Endothelial cell of umbilical vein (primary cell): ENCODE measurements around the gene PIGB. TPM values are rescaled to one million over a fixed set of nuclear protein-coding genes. Genes with fewer than 3 reads are reported as not detected.
A peak's percentile ranks its signal among the peaks of the same experiment; 100 is the strongest.

ENCODE experiments used
- BruUV-seq: library from RNA; stranded (reverse); fragments of 400-500 nt; replicated peaks from 2 replicates; lab custom pipeline; 2021; lab: Mats Ljungman, UMichigan
- CTCF ChIA-PET: fragments of 300-600, 350-600 bp; sonication (Branson Sonifier 250); formaldehyde crosslinking; loops from one replicate; lab custom pipeline; 2021; ENCODE audit warnings: antibody characterized with exemption, inconsistent platforms; lab: Charles Lee
- POLR2A ChIA-PET: fragments of 300-600, 350-600 bp; sonication (Branson Sonifier 250); formaldehyde crosslinking; loops from one replicate; lab custom pipeline; 2021; ENCODE audit warnings: antibody characterized with exemption, inconsistent platforms; lab: Charles Lee
- DNase-seq: peaks from one replicate; pipeline ENCODE4 v3.0.0-alpha.2; 2011; ENCODE audit warnings: low read depth, low spot score
- FAIRE-seq: peaks from 2 replicates; lab custom pipeline; 2011; peaks lifted over from hg19 to GRCh38; lab: Jason Lieb, UNC
- H2AFZ ChIP-seq: 2 replicates; pipeline ENCODE4 v1.6.0; 2012; ENCODE audit warnings: low read depth, low read length, control low read depth, inconsistent platforms
- H3K27ac ChIP-seq: 2 replicates; pipeline ENCODE4 v1.5.1; 2011; ENCODE audit warnings: low read depth, mild to moderate bottlenecking, control low read depth, low read length, moderate library complexity; ENCODE audit not compliant: insufficient read depth
- H3K27me3 ChIP-seq, 2 experiments: 2 replicates each; pipeline versions ENCODE4 v1.6.0 to v1.6.1; 2011; ENCODE audit warnings: low read length in 2 of 2, mixed read lengths in 1 of 2; ENCODE audit not compliant: control insufficient read depth in 2 of 2, insufficient read depth in 2 of 2
- H3K36me3 ChIP-seq, 2 experiments: 2 replicates in 1 of 2; 3 replicates in 1 of 2; pipeline ENCODE4 v1.5.1; 2011; ENCODE audit warnings: low read length in 2 of 2, mild to moderate bottlenecking in 1 of 2, moderate library complexity in 1 of 2; ENCODE audit not compliant: control insufficient read depth in 2 of 2, insufficient read depth in 2 of 2; ENCODE audit errors: extremely low read depth in 1 of 2
- H3K4me1 ChIP-seq: 3 replicates; pipeline ENCODE4 v1.5.1; 2011; ENCODE audit warnings: mild to moderate bottlenecking, low read length; ENCODE audit not compliant: control insufficient read depth, insufficient read depth; ENCODE audit errors: extremely low read depth
- H3K4me2 ChIP-seq: 2 replicates; pipeline ENCODE4 v1.6.1; 2011; ENCODE audit warnings: low read length, control low read depth, mixed read lengths; ENCODE audit not compliant: insufficient read depth
- H3K4me3 ChIP-seq, 3 experiments: fragments of 200-600 bp in 1 of 3; sonication (generic), shearing (Covaris generic) in 1 of 3; replicated peaks in 1 of 3; 2 replicates each; pipeline ENCODE4 v1.5.1; 2011 to 2016; ENCODE audit warnings: control low read depth in 3 of 3, low read length in 3 of 3, mild to moderate bottlenecking in 2 of 3, inconsistent platforms in 1 of 3, low read depth in 1 of 3, moderate library complexity in 1 of 3; ENCODE audit not compliant: insufficient read depth in 1 of 3
- H3K79me2 ChIP-seq: 2 replicates; pipeline ENCODE4 v1.6.0; 2012; ENCODE audit warnings: low read length, inconsistent platforms; ENCODE audit not compliant: control insufficient read depth, insufficient read depth
- H3K9ac ChIP-seq: replicated peaks from 2 replicates; pipeline ENCODE3; 2011; ENCODE audit warnings: low read length, control low read depth; ENCODE audit not compliant: insufficient read depth; ENCODE audit errors: extremely low read depth
- H3K9me1 ChIP-seq: replicated peaks from 3 replicates; pipeline ENCODE4 v1.6.0; 2011; ENCODE audit warnings: mild to moderate bottlenecking, low read length; ENCODE audit not compliant: control insufficient read depth, insufficient read depth; ENCODE audit errors: extremely low read depth
- H3K9me3 ChIP-seq: replicated peaks from 2 replicates; pipeline ENCODE4 v1.5.1; 2012; ENCODE audit warnings: low read length, inconsistent platforms; ENCODE audit not compliant: control insufficient read depth, insufficient read depth
- H4K20me1 ChIP-seq: replicated peaks from 2 replicates; pipeline ENCODE3; 2011; ENCODE audit warnings: mild to moderate bottlenecking, low read length; ENCODE audit not compliant: control insufficient read depth, insufficient read depth; ENCODE audit errors: extremely low read depth
- EZH2 ChIP-seq: IDR thresholded peaks from 2 replicates; pipeline ENCODE4 v1.6.1; 2012; ENCODE audit warnings: borderline replicate concordance, low read depth, mild to moderate bottlenecking, moderate library complexity, low read length, inconsistent platforms; ENCODE audit not compliant: severe bottlenecking
- FOS ChIP-seq: IDR thresholded peaks from 2 replicates; pipeline ENCODE4 v1.6.1; 2011; ENCODE audit warnings: mild to moderate bottlenecking, low read length, moderate library complexity, borderline replicate concordance; ENCODE audit not compliant: insufficient read depth
- GATA2 ChIP-seq: IDR thresholded peaks from 2 replicates; pipeline ENCODE4 v1.7.0; 2011; ENCODE audit warnings: low read depth, mild to moderate bottlenecking, moderate library complexity, mixed read lengths, low read length; ENCODE audit not compliant: insufficient read length, insufficient read depth
- JUN ChIP-seq: IDR thresholded peaks from 2 replicates; pipeline ENCODE4 v1.6.1; 2011; ENCODE audit warnings: borderline replicate concordance, low read depth; ENCODE audit not compliant: insufficient read length, insufficient read depth
- MYC ChIP-seq: IDR thresholded peaks from one replicate; pipeline ENCODE4 v1.6.1; 2011; ENCODE audit warnings: mild to moderate bottlenecking, low read depth, low read length
- POLR2A ChIP-seq: IDR thresholded peaks from 2 replicates; pipeline ENCODE4 v1.6.1; 2012; ENCODE audit warnings: low read depth, mild to moderate bottlenecking, control low read depth, low read length
- POLR2AphosphoS5 ChIP-seq: IDR thresholded peaks from 2 replicates; pipeline ENCODE4 v1.6.1; 2012; ENCODE audit warnings: low read depth, mild to moderate bottlenecking, control low read depth, low read length, moderate library complexity; ENCODE audit not compliant: insufficient read depth
- dilution Hi-C: fragments of 300-500 bp; cut with MboI; formaldehyde crosslinking; loops from one replicate; pipeline ENCODE4 v1.15.0; 2019; ENCODE audit warnings: low sequenced_read_pairs; ENCODE audit not compliant: extremely low pct_ligation_motif_present
- intact Hi-C: fragments of 100-400 bp; cut with micrococcal nuclease; formaldehyde crosslinking; loops from one replicate; pipeline ENCODE4 v1.10.0; 2022
- polyA plus RNA-seq, 4 experiments: library from polyadenylated mRNA; depleted of rRNA in 3 of 4; stranded (reverse) in 3 of 4; unstranded in 1 of 4; fragments of >200 nt; gene quantifications; 2 replicates each; pipeline versions ENCODE4 v1.2.1 to v1.2.3, GENCODE V29; 2011 to 2012; ENCODE audit warnings: missing spikeins in 1 of 4
- total RNA-seq: library from RNA; stranded (reverse); gene quantifications from 2 replicates; pipeline ENCODE4 v1.2.3, GENCODE V29; 2021
- TF ChIP-seq, protein P1 (sequence below): IDR thresholded peaks from 2 replicates; pipeline ENCODE4 v1.6.1; 2011; ENCODE audit not compliant: insufficient read depth, insufficient read length
- TF ChIP-seq, protein P2 (sequence below), 2 donors: IDR thresholded peaks; 1 replicate in 1 of 2; 2 replicates in 1 of 2; pipeline ENCODE4 v1.5.1; 2011; ENCODE audit warnings: low read length in 2 of 2, mild to moderate bottlenecking in 2 of 2, moderate library complexity in 2 of 2, control low read depth in 1 of 2, inconsistent platforms in 1 of 2, low read depth in 1 of 2; ENCODE audit not compliant: insufficient read depth in 1 of 2; ENCODE audit errors: extremely low read depth in 1 of 2

PIGB gene
- total and polyA plus RNA-seq, 2 donors (not counting 3 experiments of a cell fraction or from before 2014, with no cell fraction given): 14.1 to 23.9 TPM

DNA sequence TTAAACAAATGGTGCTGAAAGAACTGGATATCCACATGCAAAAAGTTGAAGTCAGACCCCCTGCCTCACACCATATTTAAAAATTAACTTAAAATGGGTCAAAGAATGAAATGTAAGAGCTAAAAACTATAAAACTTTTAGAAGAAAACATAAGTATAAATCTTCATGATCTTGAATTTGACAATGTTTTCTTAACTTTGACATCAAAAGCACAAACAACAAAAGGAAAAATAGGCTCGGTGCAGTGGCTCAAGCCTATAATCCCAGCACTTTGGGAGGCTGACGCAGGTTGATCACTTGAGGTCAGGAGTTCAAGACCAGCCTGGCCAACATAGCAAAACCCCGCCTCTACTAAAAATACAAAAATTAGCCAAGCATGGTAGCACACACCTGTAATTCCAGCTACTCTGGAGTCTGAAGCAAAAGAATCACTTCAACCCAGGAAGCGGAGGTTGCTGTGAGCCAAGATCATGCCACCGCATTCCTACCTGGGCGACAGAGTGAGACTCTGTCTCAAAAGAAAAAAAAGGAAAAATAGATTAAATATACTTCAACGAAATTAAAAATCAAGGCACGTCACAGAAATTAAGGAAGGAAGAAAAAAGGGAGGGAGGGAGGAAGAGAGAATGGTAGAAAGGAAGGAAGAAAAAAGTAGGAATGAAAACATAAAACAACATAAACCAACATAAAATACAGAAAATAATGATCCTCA lies 30.9 kb upstream of the PIGB start:
- no peak for FAIRE-seq
- H3K79me2 ChIP-seq: peaks cover 4% of the 10 kb centered on the region
- peak overlapping the region; percentile 82 for H3K4me2 ChIP-seq
- H3K9me3 ChIP-seq: no peaks in the 10 kb centered on the region
- no peak overlapping the region for H3K27ac ChIP-seq
- H3K9me1 ChIP-seq: no peaks in the 10 kb centered on the region
- no peak for DNase-seq
- H3K36me3 ChIP-seq: no peaks in the 10 kb centered on the region
- ChIA-PET POLR2A (no interaction called here), CTCF (interaction anchor here (1.7 kb wide), 1 partner anchor 71 kb away, joined by 7 read pairs; no protein-coding TSS in a partner anchor)
- peaks cover 12% of the 10 kb centered on the region for H3K4me1 ChIP-seq
- TF ChIP-seq EZH2: no peak
- TF ChIP-seq POLR2A: no peak
- no peak for TF ChIP-seq MYC
- TF ChIP-seq JUN: no peak
- TF ChIP-seq, protein P1, sequence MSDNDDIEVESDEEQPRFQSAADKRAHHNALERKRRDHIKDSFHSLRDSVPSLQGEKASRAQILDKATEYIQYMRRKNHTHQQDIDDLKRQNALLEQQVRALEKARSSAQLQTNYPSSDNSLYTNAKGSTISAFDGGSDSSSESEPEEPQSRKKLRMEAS: no peak
- no peak for TF ChIP-seq POLR2AphosphoS5
- TF ChIP-seq GATA2: no peak
- TF ChIP-seq FOS: no peak
- TF ChIP-seq, protein P2, sequence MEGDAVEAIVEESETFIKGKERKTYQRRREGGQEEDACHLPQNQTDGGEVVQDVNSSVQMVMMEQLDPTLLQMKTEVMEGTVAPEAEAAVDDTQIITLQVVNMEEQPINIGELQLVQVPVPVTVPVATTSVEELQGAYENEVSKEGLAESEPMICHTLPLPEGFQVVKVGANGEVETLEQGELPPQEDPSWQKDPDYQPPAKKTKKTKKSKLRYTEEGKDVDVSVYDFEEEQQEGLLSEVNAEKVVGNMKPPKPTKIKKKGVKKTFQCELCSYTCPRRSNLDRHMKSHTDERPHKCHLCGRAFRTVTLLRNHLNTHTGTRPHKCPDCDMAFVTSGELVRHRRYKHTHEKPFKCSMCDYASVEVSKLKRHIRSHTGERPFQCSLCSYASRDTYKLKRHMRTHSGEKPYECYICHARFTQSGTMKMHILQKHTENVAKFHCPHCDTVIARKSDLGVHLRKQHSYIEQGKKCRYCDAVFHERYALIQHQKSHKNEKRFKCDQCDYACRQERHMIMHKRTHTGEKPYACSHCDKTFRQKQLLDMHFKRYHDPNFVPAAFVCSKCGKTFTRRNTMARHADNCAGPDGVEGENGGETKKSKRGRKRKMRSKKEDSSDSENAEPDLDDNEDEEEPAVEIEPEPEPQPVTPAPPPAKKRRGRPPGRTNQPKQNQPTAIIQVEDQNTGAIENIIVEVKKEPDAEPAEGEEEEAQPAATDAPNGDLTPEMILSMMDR (IDR thresholded peaks at IDR 0.05; ENCODE audit: extremely low read depth in 1 of 2, insufficient read depth in 1 of 2, low read depth in 1 of 2, low read length in 2 of 2): no peak
- no peaks in the 10 kb centered on the region for H4K20me1 ChIP-seq
- no peaks in the 10 kb centered on the region for H3K27me3 ChIP-seq
- H2AFZ ChIP-seq: no peak overlapping the region
- peak overlapping the region; percentile 91 for H3K9ac ChIP-seq
- H3K4me3 ChIP-seq: peak overlapping the region in 1 of 3 experiments; percentile 63
- no TSS peak for BruUV-seq
- intact Hi-C loops: no loop called here
- dilution Hi-C loops: no loop called here
